Measurements from ENCODE around the gene RAD51B. TPM values are rescaled to one million over a fixed set of nuclear protein-coding genes. Genes with fewer than 3 reads are reported as not detected.

The RAD51B gene
- total RNA-seq, 1 experiment from 2014 or later, result 29.9 TPM

GRCh38 chr14:68414121-68414520, 594.5 kb downstream of the RAD51B start:
- Histone ChIP-seq H3K4me1 (replicated peaks; ENCODE audit: insufficient read depth) (peaks cover 42% of the 10 kb centered on the region), H3K9me3 (ENCODE audit: insufficient read depth, low read depth) (peaks cover 11% of the 10 kb centered on the region; the same call in 1 of the 2 replicates), H2AFZ (no peak overlapping the region), H3F3A (ENCODE audit: insufficient read depth, low read depth) (peaks cover 20% of the 10 kb centered on the region), H3K4me3 (no peak overlapping the region), H3K9me2 (ENCODE audit: insufficient read depth) (no peaks in the 10 kb centered on the region), H3K4me2 (no peak overlapping the region), H3K27ac (no peak overlapping the region), H4K20me1 (ENCODE audit: insufficient read depth) (no peaks in the 10 kb centered on the region), H3K79me2 (ENCODE audit: low read depth) (no peaks in the 10 kb centered on the region), H3K36me3 (ENCODE audit: low read depth) (no peaks in the 10 kb centered on the region), H3K27me3 (ENCODE audit: insufficient read depth, low read depth) (no peaks in the 10 kb centered on the region)
- ChIA-PET CTCF (no interaction called here), POLR2A (ENCODE audit: unreplicated experiment) (interaction anchor here (0.6 kb wide), 1 partner anchor 562 kb away, joined by 8 read pairs; no protein-coding TSS in a partner anchor)
- no TSS peak for BruUV-seq (replicated peaks)
- TF ChIP-seq, protein P1, sequence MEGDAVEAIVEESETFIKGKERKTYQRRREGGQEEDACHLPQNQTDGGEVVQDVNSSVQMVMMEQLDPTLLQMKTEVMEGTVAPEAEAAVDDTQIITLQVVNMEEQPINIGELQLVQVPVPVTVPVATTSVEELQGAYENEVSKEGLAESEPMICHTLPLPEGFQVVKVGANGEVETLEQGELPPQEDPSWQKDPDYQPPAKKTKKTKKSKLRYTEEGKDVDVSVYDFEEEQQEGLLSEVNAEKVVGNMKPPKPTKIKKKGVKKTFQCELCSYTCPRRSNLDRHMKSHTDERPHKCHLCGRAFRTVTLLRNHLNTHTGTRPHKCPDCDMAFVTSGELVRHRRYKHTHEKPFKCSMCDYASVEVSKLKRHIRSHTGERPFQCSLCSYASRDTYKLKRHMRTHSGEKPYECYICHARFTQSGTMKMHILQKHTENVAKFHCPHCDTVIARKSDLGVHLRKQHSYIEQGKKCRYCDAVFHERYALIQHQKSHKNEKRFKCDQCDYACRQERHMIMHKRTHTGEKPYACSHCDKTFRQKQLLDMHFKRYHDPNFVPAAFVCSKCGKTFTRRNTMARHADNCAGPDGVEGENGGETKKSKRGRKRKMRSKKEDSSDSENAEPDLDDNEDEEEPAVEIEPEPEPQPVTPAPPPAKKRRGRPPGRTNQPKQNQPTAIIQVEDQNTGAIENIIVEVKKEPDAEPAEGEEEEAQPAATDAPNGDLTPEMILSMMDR (conservative IDR thresholded peaks at IDR 0.05), result no peak
- no peak for TF ChIP-seq EZH2 (IDR thresholded peaks at IDR 0.05; ENCODE audit: low read depth)
- intact Hi-C loops (cut with micrococcal nuclease; ENCODE audit: unreplicated experiment), result no loop called here
- DNase-seq, result no peak

DNA sequence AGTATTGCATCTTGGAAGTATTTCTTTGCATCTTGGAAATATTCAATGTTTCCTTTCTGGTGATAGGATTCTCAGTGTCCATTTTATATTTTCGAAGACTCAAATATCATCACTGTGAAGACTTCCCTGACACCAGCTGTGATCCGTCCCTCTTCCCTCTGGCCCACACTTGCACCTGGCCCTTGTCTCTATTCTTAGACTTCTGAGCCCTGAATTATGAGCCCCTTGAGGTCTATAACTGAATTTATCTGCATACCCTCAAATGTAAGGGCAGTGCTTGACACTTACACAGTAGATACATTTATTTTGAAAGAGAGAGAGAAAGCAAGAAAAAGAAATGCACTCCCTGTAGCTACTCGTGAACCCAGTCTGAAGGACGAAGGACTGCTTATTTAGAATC, 596.6 kb downstream of the RAD51B start:
- no TSS peak for BruUV-seq (replicated peaks)
- Histone ChIP-seq H3F3A (ENCODE audit: insufficient read depth, low read depth) (peaks cover 20% of the 10 kb centered on the region), H3K36me3 (ENCODE audit: low read depth) (no peaks in the 10 kb centered on the region), H3K27ac (no peak overlapping the region), H3K79me2 (ENCODE audit: low read depth) (no peaks in the 10 kb centered on the region), H3K9me3 (ENCODE audit: insufficient read depth, low read depth) (peaks cover 11% of the 10 kb centered on the region; the same call in 1 of the 2 replicates), H4K20me1 (ENCODE audit: insufficient read depth) (no peaks in the 10 kb centered on the region), H3K9me2 (ENCODE audit: insufficient read depth) (no peaks in the 10 kb centered on the region), H3K4me2 (no peak overlapping the region), H3K4me1 (replicated peaks; ENCODE audit: insufficient read depth) (peaks cover 42% of the 10 kb centered on the region), H3K27me3 (ENCODE audit: insufficient read depth, low read depth) (no peaks in the 10 kb centered on the region), H3K4me3 (no peak overlapping the region), H2AFZ (no peak overlapping the region)
- CTCF ChIA-PET, result no interaction called here
- no peak for TF ChIP-seq EZH2 (IDR thresholded peaks at IDR 0.05; ENCODE audit: low read depth)
- TF ChIP-seq, protein P1 (conservative IDR thresholded peaks at IDR 0.05), result no peak
- POLR2A ChIA-PET (ENCODE audit: unreplicated experiment), result interaction anchor here (0.6 kb wide), 1 partner anchor 371 kb away, joined by 3 read pairs; no protein-coding TSS in a partner anchor
- intact Hi-C loops (cut with micrococcal nuclease; ENCODE audit: unreplicated experiment), result no loop called here
- DNase-seq, result no peak

- Histone ChIP-seq H3K79me2 (ENCODE audit: low read depth) (no peaks in the 10 kb centered on the region), H3K4me2 (no peak overlapping the region), H3K36me3 (ENCODE audit: low read depth) (no peaks in the 10 kb centered on the region), H3F3A (ENCODE audit: insufficient read depth, low read depth) (peaks cover 16% of the 10 kb centered on the region), H3K27me3 (ENCODE audit: insufficient read depth, low read depth) (no peaks in the 10 kb centered on the region), H3K9me3 (ENCODE audit: insufficient read depth, low read depth) (peaks cover 11% of the 10 kb centered on the region; the same call in 1 of the 2 replicates), H3K9me2 (ENCODE audit: insufficient read depth) (no peaks in the 10 kb centered on the region), H3K27ac (no peak overlapping the region), H3K4me1 (replicated peaks; ENCODE audit: insufficient read depth) (peaks cover 35% of the 10 kb centered on the region), H4K20me1 (ENCODE audit: insufficient read depth) (no peaks in the 10 kb centered on the region), H3K4me3 (no peak overlapping the region), H2AFZ (no peak overlapping the region)
- ChIA-PET CTCF (no interaction called here), POLR2A (ENCODE audit: unreplicated experiment) (no interaction called here)
- BruUV-seq (replicated peaks), result no TSS peak
- intact Hi-C loops (cut with micrococcal nuclease; ENCODE audit: unreplicated experiment), result no loop called here
- no peak for TF ChIP-seq EZH2 (IDR thresholded peaks at IDR 0.05; ENCODE audit: low read depth)
- TF ChIP-seq, protein P1 (conservative IDR thresholded peaks at IDR 0.05), result no peak
- DNase-seq, result no peak
Observed at GRCh38 chr14:68417009-68417650, 597.6 kb downstream of the RAD51B start.
